IMR-90 (cell line): ENCODE data around the gene FAM53B. TPM values are rescaled to one million over a fixed set of nuclear protein-coding genes. Genes with fewer than 3 reads are reported as not detected.

Experiments
- ATAC-seq: fragments of 200-7000 bp; cut with Tn5 transposase; 2 replicates; pipeline ENCODE4 v1.9.1; 2020; ENCODE audit warnings: low read depth, mild to moderate bottlenecking, moderate library complexity
- BruUV-seq: library from RNA; stranded (reverse); fragments of 400-500 nt; replicated peaks from 2 replicates; lab custom pipeline; 2021; lab: Mats Ljungman, UMichigan
- CTCF ChIA-PET: fragments of 300-600 bp; formaldehyde crosslinking; extraction: SDS; loops from one replicate; lab custom pipeline; 2021; ENCODE audit warnings: antibody characterized with exemption; lab: Yijun Ruan, JAX
- POLR2A ChIA-PET: fragments of 300-600 bp; sonication (Branson Sonifier 250); formaldehyde crosslinking; loops from one replicate; lab custom pipeline; 2022; ENCODE audit warnings: antibody characterized with exemption; ENCODE audit not compliant: unreplicated experiment; lab: Charles Lee
- DNase-seq: peaks from one replicate; pipeline ENCODE4 v3.0.0; 2013
- H2AFZ ChIP-seq: replicated peaks from 2 replicates; pipeline ENCODE3; 2013; ENCODE audit warnings: low read length, mild to moderate bottlenecking; ENCODE audit not compliant: poor library complexity
- H2AK5ac ChIP-seq: 2 replicates; pipeline ENCODE4 v1.6.1; 2013; ENCODE audit warnings: low read depth, low read length, inconsistent platforms
- H2AK9ac ChIP-seq: replicated peaks from 2 replicates; pipeline ENCODE3; 2013; ENCODE audit warnings: mild to moderate bottlenecking, low read depth, low read length, moderate library complexity; ENCODE audit not compliant: poor library complexity
- H2BK120ac ChIP-seq: 2 replicates; pipeline ENCODE4 v1.6.1; 2013; ENCODE audit warnings: low read depth, low read length, inconsistent platforms
- H2BK15ac ChIP-seq: 3 replicates; pipeline ENCODE4 v1.6.1; 2013; ENCODE audit warnings: low read depth, low read length, inconsistent platforms
- H2BK20ac ChIP-seq: 2 replicates; pipeline ENCODE4 v1.6.1; 2013; ENCODE audit warnings: low read depth, mild to moderate bottlenecking, inconsistent platforms, low read length, moderate library complexity
- H2BK5ac ChIP-seq: 2 replicates; pipeline ENCODE4 v1.6.1; 2013; ENCODE audit warnings: mild to moderate bottlenecking, low read depth, low read length, inconsistent platforms; ENCODE audit not compliant: poor library complexity, severe bottlenecking
- H3K14ac ChIP-seq: replicated peaks from 2 replicates; pipeline ENCODE4 v1.6.1; 2013; ENCODE audit warnings: low read depth, low read length, inconsistent platforms
- H3K18ac ChIP-seq: 2 replicates; pipeline ENCODE4 v1.6.1; 2013; ENCODE audit warnings: low read depth, low read length, control low read depth
- H3K23ac ChIP-seq: 2 replicates; pipeline ENCODE4 v1.6.1; 2013; ENCODE audit warnings: low read depth, low read length, inconsistent platforms
- H3K27ac ChIP-seq: 2 replicates; pipeline ENCODE4 v1.5.1; 2013; ENCODE audit warnings: mild to moderate bottlenecking, control low read depth, low read length; ENCODE audit not compliant: insufficient read depth
- H3K27me3 ChIP-seq: 2 replicates; pipeline ENCODE4 v1.6.1; 2013; ENCODE audit warnings: low read length; ENCODE audit not compliant: control insufficient read depth, insufficient read depth
- H3K36me3 ChIP-seq: 2 replicates; pipeline ENCODE4 v1.6.1; 2013; ENCODE audit warnings: low read length, mixed read lengths; ENCODE audit not compliant: control insufficient read depth, insufficient read depth
- H3K4ac ChIP-seq: 2 replicates; pipeline ENCODE4 v1.6.1; 2013; ENCODE audit warnings: low read depth, low read length, inconsistent platforms
- H3K4me1 ChIP-seq: 2 replicates; pipeline ENCODE4 v1.6.1; 2013; ENCODE audit warnings: low read length, mixed read lengths; ENCODE audit not compliant: control insufficient read depth, insufficient read depth
- H3K4me2 ChIP-seq: 2 replicates; pipeline ENCODE4 v1.6.1; 2013; ENCODE audit warnings: low read depth, mild to moderate bottlenecking, control low read depth, low read length, moderate library complexity
- H3K4me3 ChIP-seq: 2 replicates; pipeline ENCODE4 v1.5.1; 2013; ENCODE audit warnings: low read depth, mild to moderate bottlenecking, control low read depth, low read length, moderate library complexity; ENCODE audit not compliant: insufficient read depth
- H3K56ac ChIP-seq: 2 replicates; pipeline ENCODE4 v1.6.1; 2013; ENCODE audit warnings: low read length, inconsistent platforms; ENCODE audit not compliant: insufficient read depth; ENCODE audit errors: extremely low read depth
- H3K79me1 ChIP-seq, 2 experiments: 2 replicates each; pipeline ENCODE4 v1.6.1; 2013; ENCODE audit warnings: low read length in 2 of 2, inconsistent platforms in 1 of 2, low read depth in 1 of 2
- H3K9ac ChIP-seq: 2 replicates; pipeline ENCODE4 v1.6.1; 2013; ENCODE audit warnings: low read depth, low read length, control low read depth
- H3K9me1 ChIP-seq: 2 replicates; pipeline ENCODE4 v1.6.1; 2013; ENCODE audit warnings: low read length, inconsistent platforms; ENCODE audit not compliant: insufficient read depth
- H3K9me3 ChIP-seq: 2 replicates; pipeline ENCODE4 v1.6.1; 2013; ENCODE audit warnings: low read length; ENCODE audit not compliant: control insufficient read depth, insufficient read depth
- H4K20me1 ChIP-seq: 2 replicates; pipeline ENCODE4 v1.6.1; 2013; ENCODE audit warnings: low read length, inconsistent platforms; ENCODE audit not compliant: insufficient read depth
- H4K5ac ChIP-seq: 2 replicates; pipeline ENCODE4 v1.6.1; 2013; ENCODE audit warnings: mild to moderate bottlenecking, low read depth, low read length, control low read depth
- H4K8ac ChIP-seq, 2 experiments: 2 replicates each; pipeline ENCODE4 v1.6.1; 2013; ENCODE audit warnings: low read depth in 2 of 2, low read length in 2 of 2, control low read depth in 1 of 2, inconsistent platforms in 1 of 2
- H4K91ac ChIP-seq: 2 replicates; pipeline ENCODE4 v1.6.1; 2013; ENCODE audit warnings: low read depth, low read length, inconsistent platforms; ENCODE audit not compliant: insufficient read depth
- BHLHE40 ChIP-seq: fragments of 150-350 bp; IDR thresholded peaks from 2 replicates; pipeline ENCODE4 v1.6.1; 2016; ENCODE audit warnings: mild to moderate bottlenecking, low read depth, low read length
- CEBPB ChIP-seq: IDR thresholded peaks from 2 replicates; pipeline ENCODE4 v1.6.1; 2012; ENCODE audit warnings: low read depth, low read length, improper control_type of control experiment
- CHD1 ChIP-seq: IDR thresholded peaks from 2 replicates; pipeline ENCODE4 v1.6.1; 2012; ENCODE audit warnings: low read depth, low read length, improper control_type of control experiment
- FOS ChIP-seq: fragments of 150-350 bp; IDR thresholded peaks from 2 replicates; pipeline ENCODE4 v1.6.1; 2016; ENCODE audit warnings: low read depth, low read length
- MAFK ChIP-seq: IDR thresholded peaks from 2 replicates; pipeline ENCODE4 v1.6.1; 2012; ENCODE audit warnings: low read depth, low read length, improper control_type of control experiment
- MAZ ChIP-seq: IDR thresholded peaks from 2 replicates; pipeline ENCODE4 v1.6.1; 2012; ENCODE audit warnings: low read depth, mild to moderate bottlenecking, low read length, improper control_type of control experiment, moderate library complexity, borderline replicate concordance
- MXI1 ChIP-seq: IDR thresholded peaks from 2 replicates; pipeline ENCODE4 v1.6.1; 2012; ENCODE audit warnings: low read depth, mild to moderate bottlenecking, low read length, moderate library complexity, borderline replicate concordance
- NFE2L2 ChIP-seq: fragments of 150-350 bp; IDR thresholded peaks from 2 replicates; pipeline ENCODE4 v1.6.1; 2016; ENCODE audit warnings: low read depth, mild to moderate bottlenecking, low read length
- POLR2A ChIP-seq: IDR thresholded peaks from 2 replicates; pipeline ENCODE4 v1.6.1; 2012; ENCODE audit warnings: mild to moderate bottlenecking, low read depth, low read length
- RCOR1 ChIP-seq: IDR thresholded peaks from 2 replicates; pipeline ENCODE4 v1.6.1; 2012; ENCODE audit warnings: mild to moderate bottlenecking, low read length, improper control_type of control experiment; ENCODE audit not compliant: insufficient replicate concordance
- RFX5 ChIP-seq: IDR thresholded peaks from 2 replicates; pipeline ENCODE4 v1.8.0; 2012; ENCODE audit warnings: low read depth, mild to moderate bottlenecking, low read length, moderate library complexity
- WGBS, 2 experiments: methylation state at CpG; one replicate each; pipeline versions ENCODE4 v1.1.5 to v1.1.7; 2013; ENCODE audit warnings: missing lambda C conversion rate in 2 of 2; ENCODE audit not compliant: insufficient read length in 1 of 2; ENCODE audit errors: extremely low coverage in 2 of 2; 5-methylcytosine and 5-hydroxymethylcytosine counted together
- dilution Hi-C: fragments of 300-500 bp; cut with HindIII; formaldehyde crosslinking; loops from one replicate; pipeline ENCODE4 v1.14.3; 2018; ENCODE audit warnings: low sequenced_read_pairs; ENCODE audit not compliant: unreplicated experiment
- in situ Hi-C: fragments of 300-500 bp; cut with MboI; formaldehyde crosslinking; loops from 3 replicates; pipeline ENCODE4 v1.14.3; 2019; ENCODE audit warnings: low sequenced_read_pairs, inconsistent platforms, mixed read lengths
- intact Hi-C: fragments of 100-400 bp; cut with micrococcal nuclease; formaldehyde crosslinking; loops from 2 replicates; pipeline ENCODE4 v1.10.0; 2022
- polyA plus RNA-seq, 3 experiments: library from polyadenylated mRNA; depleted of rRNA; stranded (reverse); fragments of >200 nt; gene quantifications; 2 replicates each; pipeline ENCODE4 v1.2.3, GENCODE V29; 2012; ENCODE audit warnings: low replicate concordance in 1 of 3
- total RNA-seq: library from RNA; depleted of rRNA; stranded (reverse); fragments of >200 nt; gene quantifications from 2 replicates; pipeline ENCODE4 v1.2.3, GENCODE V29; 2012
- TF ChIP-seq, protein P1 (sequence below): fragments of 150-350 bp; IDR thresholded peaks from 2 replicates; pipeline ENCODE4 v1.6.1; 2016; ENCODE audit warnings: low read depth, mild to moderate bottlenecking, low read length, moderate library complexity, borderline replicate concordance
- TF ChIP-seq, protein P2 (sequence below): fragments of 150-350 bp; IDR thresholded peaks from 2 replicates; pipeline ENCODE4 v1.6.1; 2017; ENCODE audit warnings: mild to moderate bottlenecking, antibody characterized with exemption, low read length, low read depth

The FAM53B gene
- total and polyA plus RNA-seq, 2 of the 4 experiments (the other 2 are of a cell fraction) = 3.8 to 5.7 TPM

DNA sequence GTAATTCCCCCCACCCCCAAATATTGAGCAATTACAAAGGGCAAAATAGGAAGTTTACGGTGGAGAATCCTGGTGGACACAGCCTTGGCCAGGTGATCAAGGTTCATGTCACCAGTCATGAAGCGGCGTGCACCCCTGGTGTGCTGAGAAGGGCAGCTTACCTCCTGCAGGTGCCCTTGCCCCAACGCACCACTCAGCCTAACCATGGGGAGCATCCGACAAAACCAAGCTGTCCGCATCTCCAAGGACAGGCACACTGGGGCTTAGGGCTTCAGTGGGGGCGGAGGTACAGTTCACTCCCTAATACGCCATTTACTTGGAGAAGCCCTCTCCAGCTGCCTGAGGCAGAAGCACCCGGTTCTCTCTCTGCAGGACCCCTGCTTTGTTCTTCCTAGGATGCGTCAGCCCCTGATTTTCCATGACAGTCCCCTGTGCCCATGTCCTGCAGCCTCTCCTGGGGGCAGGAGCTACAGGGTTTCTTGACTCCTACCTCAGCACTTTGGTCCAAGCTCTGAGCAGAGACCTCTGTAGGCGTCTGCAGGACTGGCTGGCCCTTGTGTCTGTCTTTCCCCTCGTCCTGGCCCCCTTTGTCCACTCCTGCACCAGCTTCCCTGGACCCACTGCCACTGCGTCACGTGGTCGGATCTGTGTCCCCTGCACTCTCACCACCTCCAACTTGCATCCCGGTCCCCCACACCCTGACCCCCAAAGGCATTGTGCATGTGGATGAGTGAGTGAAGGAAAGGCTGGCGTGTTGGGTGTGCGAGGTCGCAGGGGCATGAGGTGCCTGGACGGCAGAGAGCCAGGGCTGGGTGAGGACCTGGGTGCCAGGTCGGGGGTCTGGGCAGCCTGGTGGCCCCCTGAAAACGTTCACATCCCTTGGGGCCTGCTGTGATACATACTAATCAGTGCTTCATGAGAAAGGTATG is 168.8 kb downstream of the FAM53B start (continued):
- TF ChIP-seq CHD1 (no peak), POLR2A (no peak)

DNA sequence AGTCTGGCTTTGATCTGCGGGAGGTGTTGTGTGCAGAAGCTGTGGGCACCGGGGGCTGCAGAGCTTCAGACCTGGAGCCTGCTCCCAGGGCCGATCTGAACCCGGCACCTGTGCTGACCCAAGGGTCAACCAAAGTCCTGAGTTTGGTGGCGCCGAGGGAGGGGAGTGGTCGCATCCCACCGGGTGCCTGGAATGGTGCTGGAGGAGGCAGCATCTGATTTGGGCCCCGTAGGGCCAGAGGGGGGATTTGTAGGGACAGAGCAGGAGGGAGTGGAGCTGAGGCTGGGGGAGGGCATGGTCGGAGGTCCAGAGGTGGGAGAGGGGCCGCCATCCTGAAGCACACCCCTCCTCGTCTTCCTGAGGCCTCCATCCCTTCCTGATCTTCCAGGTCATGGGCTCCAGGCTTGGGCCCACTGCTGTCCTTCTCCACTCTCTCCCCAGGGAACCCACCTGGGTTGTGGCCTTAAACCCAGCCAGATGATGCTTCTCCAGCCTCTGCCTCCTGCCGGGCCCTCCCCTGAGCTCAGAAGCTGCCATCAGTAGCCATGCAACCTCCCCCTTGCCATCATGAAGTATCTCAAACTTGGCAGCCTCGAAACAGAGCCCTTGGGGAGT is 169.6 kb downstream of the FAM53B start:
- intact Hi-C loops = no loop called here
- Histone ChIP-seq H3K14ac (no peak overlapping the region), H2BK15ac (no peak overlapping the region), H4K5ac (no peak overlapping the region), H2AFZ (no peak overlapping the region), H3K23ac (no peak overlapping the region), H2AK5ac (no peak overlapping the region), H3K4me1 (no peaks in the 10 kb centered on the region), H2BK5ac (no peak overlapping the region), H3K9me3 (no peaks in the 10 kb centered on the region), H3K79me1 (no peaks in the 10 kb centered on the region), H3K27me3 (peaks cover 18% of the 10 kb centered on the region), H3K9ac (no peak overlapping the region), H3K4me3 (no peak overlapping the region), H4K8ac (no peak overlapping the region), H4K91ac (no peak overlapping the region), H3K9me1 (no peaks in the 10 kb centered on the region), H2BK120ac (no peak overlapping the region), H3K4me2 (no peak overlapping the region), H3K36me3 (no peaks in the 10 kb centered on the region), H2AK9ac (no peak overlapping the region), H2BK20ac (no peak overlapping the region), H3K18ac (no peak overlapping the region), H3K56ac (no peak overlapping the region), H4K20me1 (0 out of 2 replicates have a peak, but pooled peaks cover under 1% of the 10 kb centered on the region), H3K27ac (no peak overlapping the region), H3K4ac (no peak overlapping the region)
- no peak for TF ChIP-seq RFX5
- TF ChIP-seq MXI1 = no peak
- TF ChIP-seq, protein P1, sequence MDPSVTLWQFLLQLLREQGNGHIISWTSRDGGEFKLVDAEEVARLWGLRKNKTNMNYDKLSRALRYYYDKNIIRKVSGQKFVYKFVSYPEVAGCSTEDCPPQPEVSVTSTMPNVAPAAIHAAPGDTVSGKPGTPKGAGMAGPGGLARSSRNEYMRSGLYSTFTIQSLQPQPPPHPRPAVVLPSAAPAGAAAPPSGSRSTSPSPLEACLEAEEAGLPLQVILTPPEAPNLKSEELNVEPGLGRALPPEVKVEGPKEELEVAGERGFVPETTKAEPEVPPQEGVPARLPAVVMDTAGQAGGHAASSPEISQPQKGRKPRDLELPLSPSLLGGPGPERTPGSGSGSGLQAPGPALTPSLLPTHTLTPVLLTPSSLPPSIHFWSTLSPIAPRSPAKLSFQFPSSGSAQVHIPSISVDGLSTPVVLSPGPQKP = no peak
- TF ChIP-seq RCOR1 = no peak
- TF ChIP-seq BHLHE40 = no peak
- TF ChIP-seq CHD1 = no peak
- no peak for TF ChIP-seq POLR2A
- TF ChIP-seq MAFK = no peak
- TF ChIP-seq FOS = no peak
- TF ChIP-seq NFE2L2 = no peak
- TF ChIP-seq CEBPB = no peak
- TF ChIP-seq, protein P2, sequence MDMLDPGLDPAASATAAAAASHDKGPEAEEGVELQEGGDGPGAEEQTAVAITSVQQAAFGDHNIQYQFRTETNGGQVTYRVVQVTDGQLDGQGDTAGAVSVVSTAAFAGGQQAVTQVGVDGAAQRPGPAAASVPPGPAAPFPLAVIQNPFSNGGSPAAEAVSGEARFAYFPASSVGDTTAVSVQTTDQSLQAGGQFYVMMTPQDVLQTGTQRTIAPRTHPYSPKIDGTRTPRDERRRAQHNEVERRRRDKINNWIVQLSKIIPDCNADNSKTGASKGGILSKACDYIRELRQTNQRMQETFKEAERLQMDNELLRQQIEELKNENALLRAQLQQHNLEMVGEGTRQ = no peak
- no peak for TF ChIP-seq MAZ
- dilution Hi-C loops = no loop called here
- no CpG with 5 or more reads among the region's 14 CpGs for WGBS, 2 experiments
- DNase-seq = no peak
- POLR2A ChIA-PET = no interaction called here
- ATAC-seq = no peak
- in situ Hi-C loops = no loop called here
- CTCF ChIA-PET = no interaction called here
- no TSS peak for BruUV-seq
